Spleen (tissue), 3 donors: ENCODE measurements around the gene BCAR3.

Source experiments
- POLR2A ChIP-seq, 3 donors: fragments of 450-650 bp; IDR thresholded peaks; one replicate each; pipeline ENCODE4 v1.5.1; 2017; ENCODE audit warnings: antibody characterized with exemption in 3 of 3, mild to moderate bottlenecking in 1 of 3
- POLR2AphosphoS5 ChIP-seq, 3 donors: sonication (generic); formaldehyde crosslinking; IDR thresholded peaks; one replicate each; pipeline ENCODE4 v1.5.1; 2017; ENCODE audit warnings: antibody characterized with exemption in 3 of 3

DNA sequence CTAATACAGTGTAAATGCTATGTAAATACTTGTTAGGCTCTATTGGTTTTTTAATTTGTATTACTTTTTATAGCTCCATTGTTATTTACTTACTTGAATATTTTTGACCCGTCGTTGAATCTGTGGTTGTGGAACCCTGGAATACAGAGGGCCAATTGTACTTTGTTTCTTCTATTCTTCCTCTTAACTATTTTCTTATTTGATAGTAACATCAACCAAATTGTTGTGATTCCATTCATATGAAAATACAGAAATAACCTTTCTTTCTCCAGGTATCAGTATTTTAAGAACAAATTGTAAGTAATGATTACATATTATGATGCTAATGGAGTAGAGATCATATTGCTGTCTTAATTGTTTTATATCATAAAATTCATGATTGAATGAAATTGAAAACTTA, 160.0 kb downstream of the BCAR3 start:
- no peak for TF ChIP-seq POLR2A (IDR thresholded peaks at IDR 0.05)
- TF ChIP-seq POLR2AphosphoS5 (IDR thresholded peaks at IDR 0.05), result no peak
